NCI-H2081 treated with DMSO at 0.1 percent for 48 hours (cell line): ENCODE measurements around the gene LY86.
"Not testable (repeated sequence)": the region's sequence is repeated elsewhere in the genome, so short reads cannot be mapped to it uniquely, and the experiment has no call there.

Experiments
- DNase-seq: peaks from one replicate; lab custom pipeline; 2025; lab: John Stamatoyannopoulos, UW

The LY86 gene

DNA sequence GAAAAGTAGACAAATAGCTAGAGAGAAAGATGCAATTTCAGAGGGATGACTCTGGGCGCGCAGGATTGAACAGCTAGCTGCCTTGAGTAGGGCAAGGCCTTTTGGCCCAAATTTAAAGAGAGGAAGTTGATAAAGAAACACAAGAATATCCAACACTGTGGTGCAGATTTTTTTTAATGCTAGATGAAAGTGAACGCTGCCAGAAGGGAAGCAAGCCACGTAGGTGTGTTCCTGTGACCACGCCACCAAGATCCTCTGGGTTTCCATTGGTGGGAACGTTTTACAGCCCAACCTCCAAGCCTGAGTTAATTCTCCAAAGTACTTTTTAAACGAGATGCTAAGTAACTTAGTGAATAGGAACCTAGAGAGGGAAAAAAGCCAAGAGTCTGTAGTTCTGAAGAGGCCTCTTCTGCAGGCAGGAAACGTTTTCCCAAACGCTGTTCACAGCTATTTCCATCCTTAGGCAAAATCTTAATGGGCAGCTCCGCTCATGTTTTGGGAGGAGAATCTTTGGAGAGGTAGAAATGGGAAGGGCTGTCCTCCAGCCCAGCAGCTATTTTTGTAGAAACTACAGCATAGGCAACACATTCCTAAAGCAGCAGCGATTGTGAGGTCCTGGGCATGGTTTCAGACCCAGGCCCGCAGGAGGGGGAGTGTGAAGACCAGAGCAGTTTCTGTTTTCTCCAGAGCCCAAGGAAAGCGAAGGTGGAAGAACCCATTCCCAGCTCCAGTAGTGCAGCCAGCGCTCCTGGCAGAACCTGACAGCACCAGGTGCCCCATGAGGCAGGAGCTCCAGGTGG, 8.2 kb downstream of the LY86 start:
- DNase-seq = no peak

DNA sequence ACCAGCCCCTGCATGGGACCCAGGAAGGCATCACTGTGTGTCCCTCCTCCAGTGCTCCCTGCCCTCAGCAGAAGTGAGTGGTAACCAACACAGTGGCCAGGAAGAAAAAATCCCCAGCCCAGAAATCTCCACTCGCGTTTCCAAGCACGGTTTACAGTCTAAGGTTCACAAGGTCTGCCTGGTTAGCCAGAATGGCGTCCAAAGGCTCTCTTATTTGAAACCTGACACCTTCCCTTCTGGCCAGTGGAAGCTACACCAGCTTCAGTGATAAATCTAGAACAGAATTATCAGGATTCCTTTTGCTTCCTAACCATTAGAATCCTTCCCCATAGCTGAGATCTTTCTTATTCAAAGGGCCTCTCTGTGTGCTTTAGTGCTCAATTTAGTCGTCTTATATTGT, 9.2 kb downstream of the LY86 start:
- no peak for DNase-seq

DNA sequence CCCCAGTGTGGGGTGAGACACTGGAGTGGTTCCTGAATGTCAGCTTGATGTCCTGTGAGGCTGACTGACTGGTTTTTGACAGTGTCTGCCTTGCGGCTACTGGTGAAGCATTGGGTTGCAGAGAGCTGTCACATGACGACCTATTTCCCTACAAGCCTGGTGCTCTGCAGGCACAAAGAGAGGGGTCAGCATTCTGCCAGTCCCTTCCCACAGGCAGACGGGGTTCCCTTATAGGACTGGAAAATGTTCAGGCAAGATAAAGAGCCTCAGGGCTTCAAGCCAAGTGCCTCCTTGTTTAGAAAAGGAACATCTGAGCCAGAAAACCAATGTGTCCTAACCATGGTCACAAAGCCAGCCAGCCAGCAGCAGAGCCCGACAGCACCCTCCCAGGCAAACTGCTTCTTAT, 11.0 kb downstream of the LY86 start:
- no peak for DNase-seq

DNA sequence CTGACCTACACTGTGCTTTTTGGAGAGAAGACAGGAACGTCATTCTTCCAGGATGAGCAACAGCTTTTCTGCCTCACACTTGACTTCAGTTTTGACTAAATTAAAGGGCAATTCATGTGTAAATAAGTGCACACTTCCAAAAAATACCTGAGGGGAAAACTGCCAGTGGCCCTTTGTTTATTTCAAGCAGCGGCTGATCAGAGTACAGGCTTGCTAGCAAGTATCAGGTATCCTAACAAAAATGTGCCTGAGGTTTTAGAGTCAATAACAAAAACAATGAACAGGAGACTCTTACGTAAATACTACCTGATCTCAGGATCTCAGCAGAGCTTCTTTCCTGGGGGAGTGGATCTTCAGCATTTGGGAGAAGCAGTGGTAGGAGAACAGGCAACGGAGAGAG, 12.4 kb downstream of the LY86 start:
- DNase-seq = no peak

DNA sequence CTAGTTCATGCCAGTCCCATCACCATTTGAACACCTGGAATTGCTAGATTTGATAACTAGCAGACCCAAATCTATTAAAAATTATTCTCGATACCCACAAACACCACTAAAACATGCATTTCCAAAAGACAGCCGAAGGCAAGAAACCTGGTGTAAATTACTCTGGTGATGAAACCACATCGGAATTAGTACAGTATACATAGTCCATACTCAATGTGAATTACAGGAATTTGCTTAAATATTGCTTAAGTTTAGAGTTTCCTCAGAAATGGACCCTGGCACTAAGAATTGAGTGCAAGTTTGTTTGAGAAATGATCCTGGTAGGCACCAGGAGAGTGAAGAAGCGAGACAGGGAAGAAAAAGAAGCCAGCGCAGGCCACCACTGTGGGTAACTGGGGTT, 13.7 kb downstream of the LY86 start:
- no peak for DNase-seq

DNA sequence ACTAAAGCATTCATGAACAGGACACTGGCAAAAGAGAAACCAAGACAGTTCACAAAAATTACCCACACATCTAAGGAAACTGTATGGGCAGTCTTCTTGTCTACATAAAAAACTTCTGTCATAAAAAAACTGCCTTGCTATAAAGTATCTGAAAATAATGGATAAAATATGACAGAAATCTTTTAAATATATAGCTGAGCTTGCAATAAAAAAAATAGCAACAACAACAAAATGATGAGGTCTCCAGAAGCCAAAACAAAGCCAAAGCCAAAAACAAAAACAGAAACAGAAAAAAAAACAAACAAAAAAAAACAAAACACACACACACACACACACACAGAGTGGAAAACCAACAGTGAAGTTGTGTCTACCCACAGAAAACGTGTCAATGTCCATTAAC, 14.8 kb downstream of the LY86 start:
- DNase-seq = no peak

DNA sequence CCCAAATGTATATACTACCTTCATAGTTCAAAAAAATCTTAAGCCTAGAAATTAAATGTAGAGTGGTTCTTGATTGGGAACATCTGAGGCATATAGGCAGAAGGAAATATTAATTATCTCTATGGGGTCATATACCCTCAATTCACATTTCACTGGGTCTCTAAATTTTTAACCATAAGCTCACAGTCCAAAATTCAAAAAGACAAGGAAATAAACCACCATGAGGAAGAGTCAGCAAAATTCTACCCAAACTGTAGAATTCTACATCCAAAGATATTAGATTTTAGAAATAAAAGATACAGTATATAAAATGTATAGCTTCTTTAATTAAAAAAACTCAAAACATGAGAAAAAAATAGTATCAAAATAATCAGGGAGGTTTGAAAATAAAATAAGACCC, 15.5 kb downstream of the LY86 start:
- no peak for DNase-seq

DNA sequence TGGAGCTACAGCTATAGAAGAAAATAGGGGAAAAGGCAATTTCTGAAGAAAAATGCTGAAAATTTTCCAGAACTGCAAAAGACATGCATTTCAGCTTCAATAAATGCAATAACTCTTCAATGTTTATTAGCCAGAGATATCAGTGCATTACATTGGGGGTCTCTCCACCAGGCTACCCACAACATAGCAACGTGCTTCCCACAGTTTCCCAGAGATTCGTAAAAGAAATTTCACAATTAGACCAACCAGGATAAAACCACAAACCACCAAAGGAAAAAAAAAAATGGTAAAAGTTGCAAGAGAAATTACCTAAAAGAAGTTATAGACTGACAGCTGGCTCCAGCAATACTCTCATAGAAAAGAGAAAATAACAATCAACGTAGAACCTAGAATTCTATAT, 16.0 kb downstream of the LY86 start:
- DNase-seq = no peak

DNA sequence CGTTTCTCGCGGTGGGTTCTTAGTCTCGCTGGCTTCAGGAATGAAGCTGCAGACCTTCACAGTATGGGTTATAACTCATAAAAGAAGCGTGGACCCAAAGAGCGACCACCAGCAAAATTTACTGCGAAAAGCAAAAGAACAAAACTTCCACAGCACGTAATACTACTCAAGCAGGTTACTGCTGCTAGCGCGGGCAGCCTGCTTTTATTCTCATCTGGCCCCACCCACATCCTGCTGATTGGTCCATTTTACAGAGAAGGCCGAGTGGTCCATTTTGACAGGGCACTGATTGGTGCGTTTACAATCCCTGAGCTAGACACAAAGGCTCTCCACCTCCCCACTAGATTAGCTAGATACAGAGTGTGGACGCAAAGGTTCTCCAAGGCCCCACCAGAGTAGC, 17.4 kb downstream of the LY86 start:
- no peak for DNase-seq

DNA sequence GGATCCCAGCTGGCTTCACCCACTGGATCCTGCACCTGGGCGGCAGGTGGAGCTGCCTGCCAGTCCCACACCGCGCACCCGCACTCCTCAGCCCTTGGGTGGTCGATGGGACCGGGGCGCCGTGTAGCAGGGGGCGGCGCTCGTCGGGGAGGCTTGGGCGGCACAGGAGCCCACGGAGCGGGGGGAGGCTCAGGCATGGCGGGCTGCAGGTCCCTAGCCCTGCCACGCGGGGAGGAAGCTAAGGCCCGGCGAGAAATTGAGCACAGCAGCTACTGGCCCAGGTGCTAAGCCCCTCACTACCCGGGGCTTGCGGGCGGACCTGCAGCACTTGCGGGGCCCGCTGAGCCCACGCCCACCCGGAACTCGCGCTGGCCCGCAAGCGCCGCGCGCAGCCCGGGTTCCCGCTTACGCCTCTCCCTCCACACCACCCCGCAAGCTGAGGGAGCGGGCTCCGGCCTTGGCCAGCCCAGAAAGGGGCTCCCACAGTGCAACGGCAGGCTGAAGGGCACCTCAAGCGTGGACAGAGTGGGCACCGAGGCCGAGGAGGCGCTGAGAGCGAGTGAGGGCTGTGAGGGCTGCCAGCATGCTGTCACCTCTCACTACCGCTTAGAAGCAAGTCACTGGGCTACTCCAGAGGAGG, 18.0 kb downstream of the LY86 start:
- not testable (repeated sequence) for DNase-seq

DNA sequence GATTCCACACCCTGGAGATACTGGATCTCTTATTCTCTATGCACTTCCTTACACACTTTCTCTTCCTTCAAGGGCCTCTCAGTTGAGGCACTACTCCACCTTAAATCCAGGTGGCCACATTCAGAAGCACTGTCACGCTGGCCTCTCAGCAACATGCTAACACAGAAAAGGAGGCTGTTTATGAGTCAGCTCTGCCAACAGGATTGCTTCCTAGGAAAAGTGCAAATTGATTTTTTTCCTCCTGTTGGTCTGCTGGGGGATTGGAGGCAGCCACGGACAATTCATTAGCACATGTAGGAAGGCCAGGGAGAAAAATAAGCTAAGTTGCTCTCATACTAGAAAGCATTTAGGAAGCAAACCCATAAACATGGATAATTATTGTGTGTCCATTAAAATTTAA, 20.9 kb downstream of the LY86 start:
- DNase-seq = no peak

DNA sequence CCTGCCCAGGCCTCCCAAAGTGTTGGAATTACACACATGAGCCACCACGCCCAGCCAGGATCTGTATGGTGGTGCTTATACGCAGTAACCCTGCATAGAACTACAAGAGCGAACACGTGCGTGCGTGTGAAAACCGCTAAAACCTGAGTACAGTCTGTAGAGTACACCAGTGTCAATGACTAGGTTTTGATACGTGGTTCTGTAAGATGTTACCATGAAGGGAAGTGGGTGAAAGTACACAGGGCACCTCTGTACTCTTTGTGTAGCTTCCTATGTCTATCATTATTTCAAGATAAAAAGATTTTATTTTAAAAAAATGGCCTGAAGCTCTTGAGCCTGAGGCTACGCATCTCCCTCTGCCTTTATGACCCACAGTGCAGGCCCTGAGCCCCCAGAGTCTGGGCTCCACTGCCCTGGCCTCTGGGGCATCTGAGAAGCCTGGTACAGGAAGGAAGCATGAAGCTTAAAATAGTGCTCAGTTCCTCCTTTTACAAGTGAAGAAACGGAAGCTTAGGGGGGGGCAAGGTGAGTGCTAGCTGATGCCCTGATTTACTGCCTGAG, 21.6 kb downstream of the LY86 start:
- DNase-seq = no peak

DNA sequence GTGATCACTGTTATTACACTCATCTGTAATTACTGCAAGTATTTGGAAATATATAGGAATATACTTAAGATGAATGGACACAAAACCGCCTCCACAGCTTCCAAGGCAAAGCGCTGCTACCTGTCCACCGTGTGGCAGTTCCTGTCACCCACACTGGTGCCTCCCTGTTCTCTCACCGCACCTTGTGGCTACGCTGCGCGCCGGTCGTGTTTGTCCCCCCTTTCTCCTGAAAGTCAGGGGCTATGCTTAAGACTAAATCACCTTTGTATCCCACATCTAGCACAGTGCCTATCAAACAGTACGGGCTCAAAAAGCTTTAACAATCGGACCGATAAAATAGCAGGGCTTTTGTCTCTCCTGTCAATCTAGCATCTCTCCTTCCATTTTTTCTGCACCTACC, 23.0 kb downstream of the LY86 start:
- no peak for DNase-seq

DNA sequence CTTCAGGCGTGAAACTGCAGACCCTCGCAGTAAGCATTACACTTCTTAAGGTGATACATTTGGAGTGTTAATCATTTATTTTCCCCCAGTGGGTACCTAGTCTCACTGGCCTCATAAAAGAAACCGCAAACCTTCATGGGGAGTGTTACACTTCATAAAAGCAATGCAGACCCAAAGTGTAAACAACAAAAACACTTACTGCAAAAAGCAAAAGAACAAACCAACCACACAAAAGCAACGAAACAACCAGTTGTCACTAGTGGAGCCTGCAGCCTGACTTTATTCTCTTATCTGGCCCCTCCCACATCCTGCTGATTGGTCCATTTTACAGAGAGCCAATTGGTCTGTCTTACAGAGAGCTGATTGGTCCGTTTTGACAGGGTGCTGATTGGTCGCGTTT, 23.8 kb downstream of the LY86 start:
- DNase-seq = no peak

DNA sequence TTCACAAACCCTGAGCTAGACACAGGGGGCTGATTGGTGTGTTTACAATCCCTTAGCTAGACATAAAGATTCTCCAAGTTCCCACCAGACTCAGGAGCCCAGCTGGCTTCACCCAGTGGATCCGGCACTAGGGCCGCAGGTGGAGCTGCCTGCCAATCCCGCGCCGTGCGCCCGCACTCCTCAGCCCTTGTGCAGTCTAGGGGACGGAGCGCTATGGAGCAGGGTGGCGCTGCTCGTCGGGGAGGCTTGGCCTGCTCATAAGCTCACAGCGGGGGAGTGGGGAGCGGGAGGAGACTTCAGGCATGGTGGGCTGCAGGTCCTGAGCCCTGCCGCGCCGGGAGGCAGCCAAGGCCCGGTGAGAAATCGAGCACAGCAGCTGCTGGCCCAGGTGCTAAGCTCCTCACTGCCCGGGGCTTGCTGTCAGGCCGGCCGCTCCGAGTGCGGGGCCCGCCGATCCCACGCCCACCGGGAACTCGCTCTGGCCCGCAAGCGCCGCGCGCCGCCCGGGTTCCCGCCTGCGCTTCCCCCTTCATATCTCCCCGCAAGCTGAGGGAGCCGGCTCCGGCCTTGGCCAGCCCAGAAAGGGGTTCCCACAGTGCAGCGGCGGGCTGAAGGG, 24.7 kb downstream of the LY86 start:
- DNase-seq = not testable (repeated sequence)

DNA sequence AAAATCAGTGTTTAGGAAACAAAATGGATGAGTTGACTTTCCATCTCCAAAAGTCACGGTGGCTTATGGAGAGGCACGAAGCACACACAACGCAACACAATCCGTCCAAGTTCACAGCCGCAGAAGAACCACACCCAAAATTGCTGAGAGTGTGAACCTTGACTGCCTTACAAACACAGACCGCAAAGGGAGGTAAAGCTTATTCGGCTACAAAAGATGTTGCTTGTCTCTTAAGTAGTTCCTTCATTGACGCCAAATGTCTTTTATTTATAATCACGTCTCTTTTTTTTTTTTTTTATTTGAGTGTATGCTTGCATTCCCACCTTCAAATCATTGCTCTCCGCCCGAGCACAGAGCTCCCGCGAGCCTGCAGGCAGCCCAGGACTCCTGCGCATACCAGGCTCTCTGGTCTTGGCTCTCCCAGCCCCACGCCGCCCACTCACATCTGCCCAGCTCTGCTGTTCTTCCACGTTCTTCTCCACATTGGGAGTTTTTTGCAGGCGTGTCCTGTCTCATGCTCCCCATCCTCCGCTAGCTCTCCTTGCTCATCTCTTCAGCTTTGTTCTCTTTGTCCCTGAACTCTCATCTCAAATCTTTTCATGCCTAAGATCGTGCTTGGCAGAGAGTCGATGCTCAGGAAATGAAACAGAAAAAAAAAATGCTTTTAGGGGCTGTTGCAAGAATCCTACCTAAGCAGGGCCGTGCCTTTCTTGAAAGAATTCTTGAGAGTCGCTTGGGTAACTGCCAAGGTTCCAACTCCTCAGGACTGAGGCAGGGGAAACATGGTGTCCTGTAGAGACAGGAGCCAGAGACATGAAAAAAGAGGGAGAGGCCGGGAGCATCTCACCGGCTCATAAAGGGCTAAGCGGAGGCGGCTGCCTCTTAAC, 25.8 kb downstream of the LY86 start:
- no peak for DNase-seq

DNA sequence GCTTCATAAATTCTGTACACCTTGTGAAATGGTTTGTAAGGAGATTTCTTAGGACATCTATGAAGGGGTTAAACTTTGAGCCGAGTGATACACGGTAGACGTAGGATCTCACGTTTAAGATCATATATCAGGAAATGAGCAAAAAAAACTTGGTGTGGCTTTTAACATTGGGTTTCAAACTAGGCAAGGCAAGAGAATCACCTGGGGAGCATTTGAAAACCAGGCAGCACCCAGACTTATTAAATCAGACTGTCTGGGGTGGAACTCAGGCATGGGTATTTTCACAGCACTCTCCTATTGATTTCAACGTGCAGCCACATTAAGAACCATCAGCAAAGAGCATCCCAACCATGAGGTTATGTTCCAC, 26.4 kb downstream of the LY86 start:
- DNase-seq = no peak

DNA sequence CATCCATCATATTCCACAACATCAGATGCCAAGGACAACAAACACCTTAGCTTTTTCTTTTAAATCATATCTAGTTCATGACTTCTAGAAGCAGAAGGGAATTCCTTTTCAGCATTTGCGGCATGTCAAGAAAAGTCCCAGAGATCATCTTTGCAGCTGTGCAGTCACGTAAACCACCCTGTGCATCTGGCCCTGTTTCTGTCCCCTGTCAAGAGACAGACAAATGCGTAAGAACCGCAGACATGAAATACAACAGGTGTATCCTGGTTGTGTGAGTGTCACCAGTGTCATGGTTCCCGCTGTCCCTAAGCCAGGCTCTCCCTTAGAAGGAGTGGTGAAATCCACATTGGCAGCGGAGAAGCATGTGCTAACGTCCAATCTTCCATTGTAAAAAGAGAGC, 28.1 kb downstream of the LY86 start:
- DNase-seq = no peak

DNA sequence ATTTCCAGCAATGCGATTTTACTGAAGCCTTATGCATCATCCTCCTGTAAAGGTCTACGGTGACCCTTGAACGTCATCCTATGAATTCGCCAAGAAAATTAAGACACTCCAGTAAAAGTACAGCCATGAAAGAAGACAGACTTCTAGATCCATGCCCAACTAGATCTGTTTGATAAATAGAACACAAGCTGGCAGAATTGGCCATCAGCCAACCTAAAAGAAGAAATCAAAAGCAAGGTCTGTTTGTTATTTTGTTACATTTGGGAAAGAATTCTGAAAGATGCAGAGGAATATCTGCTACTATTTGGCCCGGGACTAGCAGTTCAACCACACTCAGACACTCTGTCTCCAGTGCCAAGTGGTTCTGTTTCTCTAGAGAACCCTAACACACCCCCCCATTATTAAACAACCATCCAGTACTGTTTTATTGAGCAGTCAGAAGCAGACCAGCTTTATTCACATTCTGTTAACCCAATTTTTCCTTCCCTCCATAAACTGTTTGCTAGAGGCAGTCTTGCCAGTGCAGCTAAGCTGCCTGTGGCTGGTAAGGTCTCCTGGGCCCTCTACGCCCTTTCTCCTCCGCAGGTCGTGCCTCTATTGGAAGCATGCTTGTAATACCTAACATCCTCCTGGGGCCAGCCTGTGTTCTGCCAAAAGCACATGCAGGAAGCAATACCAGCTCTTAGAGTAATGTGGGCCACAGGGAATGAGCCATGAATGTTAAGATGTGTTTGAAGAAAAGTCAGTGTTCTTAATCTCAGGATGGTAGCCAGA, 30.7 kb downstream of the LY86 start:
- DNase-seq = no peak

DNA sequence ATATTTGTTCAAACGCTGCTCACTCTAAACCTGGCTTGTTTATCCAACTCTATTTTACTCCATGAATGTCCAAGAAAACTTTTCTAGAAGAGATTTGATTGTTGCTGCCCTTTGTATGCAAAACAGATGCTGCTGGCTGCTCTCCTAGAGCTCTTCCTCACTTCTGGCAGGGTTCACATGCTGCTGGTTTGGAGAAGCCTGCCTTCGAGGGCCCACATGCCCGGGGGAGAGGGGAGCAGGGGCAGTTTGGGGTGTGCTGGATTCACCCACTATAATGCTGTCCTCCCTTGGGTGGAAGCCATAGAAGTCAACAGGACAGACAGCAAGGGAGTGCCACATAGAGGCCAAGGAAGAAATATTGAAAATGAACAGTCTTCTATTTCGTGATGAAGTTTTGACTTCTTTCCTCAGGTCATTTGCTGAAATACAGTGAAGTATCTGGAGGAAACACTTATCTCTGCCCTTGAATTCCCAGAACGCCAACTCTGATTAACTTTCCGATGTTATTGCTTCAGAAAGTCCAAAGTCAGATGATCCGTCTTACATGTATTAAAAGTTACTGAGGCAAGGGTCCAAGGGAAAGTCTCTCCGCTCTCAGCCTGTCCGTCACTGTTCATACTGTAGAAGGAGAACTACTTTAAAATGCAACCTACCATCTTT, 32.4 kb downstream of the LY86 start:
- no peak for DNase-seq

DNA sequence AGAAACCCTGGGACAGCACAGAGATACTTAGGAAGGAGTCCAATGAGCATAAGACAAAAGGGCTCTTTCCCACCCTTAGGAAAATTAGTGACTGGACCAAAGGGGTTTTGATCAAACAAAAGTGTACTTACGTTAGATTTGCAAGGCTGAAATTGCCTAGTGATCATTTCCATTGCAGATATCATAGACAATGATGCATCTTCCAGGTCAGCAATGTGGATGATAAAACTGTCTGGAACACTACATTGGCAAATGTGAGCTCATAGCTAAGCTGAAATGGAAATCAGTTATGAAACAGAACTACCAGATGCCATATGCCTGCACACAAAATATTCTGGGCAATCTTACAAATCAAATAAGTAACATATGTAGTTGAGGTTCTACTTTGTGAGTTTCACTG, 34.0 kb downstream of the LY86 start:
- DNase-seq = no peak
